Measurements from ENCODE around the gene DNAJC13.

Gene DNAJC13

GRCh38 chr3:132405188-132405587, 12.1 kb upstream of the DNAJC13 start:
- DNase-seq (ENCODE audit: low spot score) = no peak

GRCh38 chr3:132405609-132406299, 11.5 kb upstream of the DNAJC13 start:
- no peak for DNase-seq (ENCODE audit: low spot score)

GRCh38 chr3:132406587-132406986, 10.7 kb upstream of the DNAJC13 start:
- DNase-seq (ENCODE audit: low spot score) = no peak

- DNase-seq (ENCODE audit: low spot score) = no peak
Observed at GRCh38 chr3:132407025-132407424, 10.3 kb upstream of the DNAJC13 start.

GRCh38 chr3:132414841-132415240, 2.5 kb upstream of the DNAJC13 start:
- DNase-seq (ENCODE audit: low spot score) = no peak

GRCh38 chr3:132416161-132416560, 1.1 kb upstream of the DNAJC13 start:
- DNase-seq (ENCODE audit: low spot score) = no peak

- DNase-seq (ENCODE audit: low spot score) = peak; percentile 40
Observed at GRCh38 chr3:132417695-132418411, 551 bp downstream of the DNAJC13 start.

GRCh38 chr3:132418916-132419315, 1.6 kb downstream of the DNAJC13 start:
- DNase-seq (ENCODE audit: low spot score) = no peak

- no peak for DNase-seq (ENCODE audit: low spot score)
Observed at GRCh38 chr3:132421832-132422231, 4.5 kb downstream of the DNAJC13 start.

- DNase-seq (ENCODE audit: low spot score) = no peak
Observed at GRCh38 chr3:132422531-132422930, 5.2 kb downstream of the DNAJC13 start.

- no peak for DNase-seq (ENCODE audit: low spot score)
Observed at GRCh38 chr3:132432639-132433038, 15.3 kb downstream of the DNAJC13 start.

GRCh38 chr3:132433121-132433520, 15.8 kb downstream of the DNAJC13 start:
- no peak for DNase-seq (ENCODE audit: low spot score)

- DNase-seq (ENCODE audit: low spot score) = no peak
Observed at GRCh38 chr3:132435224-132435910, 18.1 kb downstream of the DNAJC13 start.

GRCh38 chr3:132435911-132436425, 18.7 kb downstream of the DNAJC13 start:
- no peak for DNase-seq (ENCODE audit: low spot score)

- no peak for DNase-seq (ENCODE audit: low spot score)
Observed at GRCh38 chr3:132443421-132443820, 26.1 kb downstream of the DNAJC13 start.

GRCh38 chr3:132444383-132444782, 27.1 kb downstream of the DNAJC13 start:
- no peak for DNase-seq (ENCODE audit: low spot score)

- peak; percentile 7 for DNase-seq (ENCODE audit: low spot score)
Observed at GRCh38 chr3:132445817-132446216, 28.5 kb downstream of the DNAJC13 start.

GRCh38 chr3:132448216-132448961, 31.1 kb downstream of the DNAJC13 start:
- DNase-seq (ENCODE audit: low spot score) = peak; percentile 17

GRCh38 chr3:132456136-132456535, 38.8 kb downstream of the DNAJC13 start:
- no peak for DNase-seq (ENCODE audit: low spot score)

GRCh38 chr3:132456571-132456970, 39.3 kb downstream of the DNAJC13 start:
- DNase-seq (ENCODE audit: low spot score) = no peak

- no peak for DNase-seq (ENCODE audit: low spot score)
Observed at GRCh38 chr3:132457286-132457685, 40.0 kb downstream of the DNAJC13 start.

GRCh38 chr3:132459551-132459950, 42.2 kb downstream of the DNAJC13 start:
- no peak for DNase-seq (ENCODE audit: low spot score)

All from putamen (tissue), 1 donor.